Measurements from ENCODE around the gene MANBA. TPM values are rescaled to one million over a fixed set of nuclear protein-coding genes. Genes with fewer than 3 reads are reported as not detected.

MANBA gene
- polyA plus RNA-seq, 2 of the 4 experiments (the other 2 are of a cell fraction) = 9.3 to 10.4 TPM

GRCh38 chr4:102707150-102707549, 53.6 kb downstream of the MANBA start (continued):
- no peak for TF ChIP-seq REST (IDR thresholded peaks at IDR 0.05)
- no peak for TF ChIP-seq USF2 (IDR thresholded peaks at IDR 0.05)
- no peak for TF ChIP-seq MYC (IDR thresholded peaks at IDR 0.05; ENCODE audit: borderline replicate concordance, low read length)
- TF ChIP-seq ZC3H11A (IDR thresholded peaks at IDR 0.05) = no peak
- no peak for TF ChIP-seq CBX8 (IDR thresholded peaks at IDR 0.05)
- TF ChIP-seq TP53 (CRISPR knock-in tag; IDR thresholded peaks at IDR 0.05) = no peak
- no peak for TF ChIP-seq JUN (IDR thresholded peaks at IDR 0.05)
- TF ChIP-seq EHMT2 (IDR thresholded peaks at IDR 0.05; ENCODE audit: low read depth) = no peak

- no peak for DNase-seq (ENCODE audit: low read depth in 1 of 2, low spot score in 1 of 2)
- TF ChIP-seq FOSB (CRISPR knock-in tag; IDR thresholded peaks at IDR 0.05) (no peak), RFX5 (IDR thresholded peaks at IDR 0.05) (no peak), CBX8 (IDR thresholded peaks at IDR 0.05) (no peak), POLR2A (IDR thresholded peaks at IDR 0.05; ENCODE audit: low read length) (no peak), CHD4 (IDR thresholded peaks at IDR 0.05; ENCODE audit: borderline replicate concordance) (no peak), HOXB13 (CRISPR knock-in tag; IDR thresholded peaks at IDR 0.05; ENCODE audit: low read depth) (no peak), RARB (CRISPR knock-in tag; IDR thresholded peaks at IDR 0.05) (no peak), ZSCAN20 (CRISPR knock-in tag; IDR thresholded peaks at IDR 0.05) (no peak), RNF2 (IDR thresholded peaks at IDR 0.05; ENCODE audit: borderline replicate concordance, low read depth) (no peak), CHD2 (IDR thresholded peaks at IDR 0.05; ENCODE audit: low read length, partially characterized antibody) (no peak)
- no peak overlapping the region for H3K27ac ChIP-seq
- no peak overlapping the region for H3K4me3 ChIP-seq
- POLR2A ChIA-PET = no interaction called here
- no peak for ATAC-seq
- H3K4me2 ChIP-seq = no peak overlapping the region
- no peaks in the 10 kb centered on the region for H3K4me1 ChIP-seq
- 100% methylated on average over 1 of the region's 1 CpG for WGBS (ENCODE audit: missing lambda C conversion rate)
- CTCF ChIA-PET = interaction anchor here (0.7 kb wide), 1 partner anchor 11 kb away, joined by 3 read pairs; no protein-coding TSS in a partner anchor
- no peaks in the 10 kb centered on the region for H3K9me3 ChIP-seq
- no peak for FAIRE-seq
These were observed 55.3 kb downstream of the MANBA start for GRCh38 chr4:102705391-102705935.

GRCh38 chr4:102696758-102697157, 64.0 kb downstream of the MANBA start:
- H3K4me1 ChIP-seq = no peaks in the 10 kb centered on the region
- no peaks in the 10 kb centered on the region for H3K9me3 ChIP-seq
- no peak overlapping the region for H3K27ac ChIP-seq
- ChIA-PET POLR2A (no interaction called here), CTCF (no interaction called here)
- FAIRE-seq (no peak), DNase-seq (ENCODE audit: low read depth in 1 of 2, low spot score in 1 of 2) (no peak), ATAC-seq (no peak)
- TF ChIP-seq CBX8 (IDR thresholded peaks at IDR 0.05) (no peak), SREBF2 (IDR thresholded peaks at IDR 0.05) (no peak), NR3C1 (IDR thresholded peaks at IDR 0.05) (no peak), MAFK (IDR thresholded peaks at IDR 0.05; ENCODE audit: partially characterized antibody) (no peak), MYC (IDR thresholded peaks at IDR 0.05; ENCODE audit: borderline replicate concordance, low read length) (no peak), HMGXB4 (CRISPR knock-in tag; IDR thresholded peaks at IDR 0.05; ENCODE audit: borderline replicate concordance) (no peak), RNF2 (IDR thresholded peaks at IDR 0.05; ENCODE audit: borderline replicate concordance, low read depth) (no peak), HOXB5 (CRISPR knock-in tag; IDR thresholded peaks at IDR 0.05) (no peak), ESRRA (IDR thresholded peaks at IDR 0.05; ENCODE audit: borderline replicate concordance, low read length) (no peak), TFCP2L1 (CRISPR knock-in tag; IDR thresholded peaks at IDR 0.05) (no peak), USF2 (IDR thresholded peaks at IDR 0.05) (no peak)
- no peak overlapping the region for H3K4me3 ChIP-seq
- H3K4me2 ChIP-seq = no peak overlapping the region
- WGBS (ENCODE audit: missing lambda C conversion rate) = 92% methylated on average over 3 of the region's 3 CpGs

Measured in A549 (cell line).